ENCODE results near the gene ZNF518A.

ZNF518A gene

GRCh38 chr10:96133135-96133534 lies 3.0 kb downstream of the ZNF518A start:
- no peak for TF ChIP-seq CTCF (IDR thresholded peaks at IDR 0.05; ENCODE audit: control insufficient read depth, extremely low read depth, insufficient read depth)
- H3K4me3 ChIP-seq (ENCODE audit: low read depth, low read length), result no peak overlapping the region
- DNase-seq (ENCODE audit: low read depth), result no peak

- H3K4me3 ChIP-seq (ENCODE audit: low read depth, low read length), result no peak overlapping the region
- DNase-seq (ENCODE audit: low read depth), result no peak
- TF ChIP-seq CTCF (IDR thresholded peaks at IDR 0.05; ENCODE audit: control insufficient read depth, extremely low read depth, insufficient read depth), result no peak
Measured at GRCh38 chr10:96136810-96137209, 6.7 kb downstream of the ZNF518A start.

GRCh38 chr10:96137567-96137966 lies 7.5 kb downstream of the ZNF518A start:
- no peak overlapping the region for H3K4me3 ChIP-seq (ENCODE audit: low read depth, low read length)
- DNase-seq (ENCODE audit: low read depth), result no peak
- TF ChIP-seq CTCF (IDR thresholded peaks at IDR 0.05; ENCODE audit: control insufficient read depth, extremely low read depth, insufficient read depth), result no peak

- no peak for TF ChIP-seq CTCF (IDR thresholded peaks at IDR 0.05; ENCODE audit: control insufficient read depth, extremely low read depth, insufficient read depth)
- no peak overlapping the region for H3K4me3 ChIP-seq (ENCODE audit: low read depth, low read length)
- DNase-seq (ENCODE audit: low read depth), result no peak
Measured at GRCh38 chr10:96138102-96138501, 8.0 kb downstream of the ZNF518A start.

- DNase-seq (ENCODE audit: low read depth), result no peak
- no peak for TF ChIP-seq CTCF (IDR thresholded peaks at IDR 0.05; ENCODE audit: control insufficient read depth, extremely low read depth, insufficient read depth)
- no peak overlapping the region for H3K4me3 ChIP-seq (ENCODE audit: low read depth, low read length)
Measured at GRCh38 chr10:96152437-96152836, 22.3 kb downstream of the ZNF518A start.

- DNase-seq (ENCODE audit: low read depth), result no peak
- TF ChIP-seq CTCF (IDR thresholded peaks at IDR 0.05; ENCODE audit: control insufficient read depth, extremely low read depth, insufficient read depth), result no peak
- H3K4me3 ChIP-seq (ENCODE audit: low read depth, low read length), result no peak overlapping the region
Measured at GRCh38 chr10:96153070-96153469, 23.0 kb downstream of the ZNF518A start.

GRCh38 chr10:96165726-96166125 lies 35.6 kb downstream of the ZNF518A start:
- no peak for TF ChIP-seq CTCF (IDR thresholded peaks at IDR 0.05; ENCODE audit: control insufficient read depth, extremely low read depth, insufficient read depth)
- H3K4me3 ChIP-seq (ENCODE audit: low read depth, low read length), result no peak overlapping the region
- no peak for DNase-seq (ENCODE audit: low read depth)
